GM12878 (cell line): Measurements from ENCODE around the gene ANO4.

Experiments used
- CHD1 ChIP-seq: IDR thresholded peaks from 2 replicates; pipeline ENCODE4 v1.6.1; 2012; ENCODE audit warnings: low read depth, low read length, improper control_type of control experiment
- CREB1 ChIP-seq: IDR thresholded peaks from 2 replicates; pipeline ENCODE4 v1.6.1; 2012; ENCODE audit warnings: low read depth, mild to moderate bottlenecking, inconsistent platforms
- EZH2 ChIP-seq: IDR thresholded peaks from 2 replicates; pipeline ENCODE4 v1.6.1; 2012; ENCODE audit warnings: low read depth, mild to moderate bottlenecking, control low read depth, inconsistent platforms, low read length, borderline replicate concordance; ENCODE audit not compliant: control insufficient read depth
- IRF3 ChIP-seq: fragments of 450-650 bp; IDR thresholded peaks from 2 replicates; pipeline ENCODE4 v1.6.1; 2014; ENCODE audit warnings: mild to moderate bottlenecking
- KDM1A ChIP-seq: fragments of 200-600 bp; sonication (generic); IDR thresholded peaks from 2 replicates; pipeline ENCODE4 v1.6.1; 2016; ENCODE audit warnings: borderline replicate concordance
- MEF2A ChIP-seq: IDR thresholded peaks from 2 replicates; pipeline ENCODE4 v1.6.1; 2011; ENCODE audit warnings: low read depth, mild to moderate bottlenecking, low read length, moderate library complexity; ENCODE audit not compliant: insufficient read depth
- NR2C2 ChIP-seq: IDR thresholded peaks from 2 replicates; pipeline ENCODE4 v1.6.1; 2011; ENCODE audit warnings: borderline replicate concordance, low read depth; ENCODE audit not compliant: control insufficient read depth, insufficient read length
- NRF1 ChIP-seq: conservative IDR thresholded peaks from 2 replicates; pipeline ENCODE4 v1.6.1; 2011; ENCODE audit warnings: mild to moderate bottlenecking, low read depth, low read length, improper control_type of control experiment
- SRF ChIP-seq, 2 experiments: IDR thresholded peaks; 2 replicates each; pipeline ENCODE4 v1.6.1; 2011; ENCODE audit warnings: low read depth in 2 of 2, low read length in 2 of 2, mild to moderate bottlenecking in 1 of 2, moderate library complexity in 1 of 2
- USF1 ChIP-seq: IDR thresholded peaks from 2 replicates; pipeline ENCODE4 v1.6.1; 2011; ENCODE audit warnings: borderline replicate concordance, low read depth, mild to moderate bottlenecking, moderate library complexity, mixed read lengths, low read length; ENCODE audit not compliant: insufficient read depth; ENCODE audit errors: extremely low read length
- TF ChIP-seq, protein P1 (sequence below), 3 experiments: IDR thresholded peaks in 2 of 3; conservative IDR thresholded peaks in 1 of 3; 2 replicates each; pipeline ENCODE4 v1.5.1; 2011; ENCODE audit warnings: low read depth in 3 of 3, low read length in 3 of 3, mild to moderate bottlenecking in 3 of 3, control low read depth in 2 of 3, moderate library complexity in 2 of 3, inconsistent platforms in 1 of 3, mixed read lengths in 1 of 3; ENCODE audit not compliant: control insufficient read depth in 2 of 3, insufficient read depth in 1 of 3; ENCODE audit errors: extremely low read depth in 1 of 3

- TF ChIP-seq SRF (IDR thresholded peaks at IDR 0.05; ENCODE audit: low read depth in 2 of 2, low read length in 2 of 2) (no peak), CHD1 (no peak), MEF2A (no peak), CREB1 (no peak), KDM1A (no peak), NR2C2 (no peak), USF1 (no peak), EZH2 (no peak), IRF3 (no peak), NRF1 (no peak)
- TF ChIP-seq, protein P1, sequence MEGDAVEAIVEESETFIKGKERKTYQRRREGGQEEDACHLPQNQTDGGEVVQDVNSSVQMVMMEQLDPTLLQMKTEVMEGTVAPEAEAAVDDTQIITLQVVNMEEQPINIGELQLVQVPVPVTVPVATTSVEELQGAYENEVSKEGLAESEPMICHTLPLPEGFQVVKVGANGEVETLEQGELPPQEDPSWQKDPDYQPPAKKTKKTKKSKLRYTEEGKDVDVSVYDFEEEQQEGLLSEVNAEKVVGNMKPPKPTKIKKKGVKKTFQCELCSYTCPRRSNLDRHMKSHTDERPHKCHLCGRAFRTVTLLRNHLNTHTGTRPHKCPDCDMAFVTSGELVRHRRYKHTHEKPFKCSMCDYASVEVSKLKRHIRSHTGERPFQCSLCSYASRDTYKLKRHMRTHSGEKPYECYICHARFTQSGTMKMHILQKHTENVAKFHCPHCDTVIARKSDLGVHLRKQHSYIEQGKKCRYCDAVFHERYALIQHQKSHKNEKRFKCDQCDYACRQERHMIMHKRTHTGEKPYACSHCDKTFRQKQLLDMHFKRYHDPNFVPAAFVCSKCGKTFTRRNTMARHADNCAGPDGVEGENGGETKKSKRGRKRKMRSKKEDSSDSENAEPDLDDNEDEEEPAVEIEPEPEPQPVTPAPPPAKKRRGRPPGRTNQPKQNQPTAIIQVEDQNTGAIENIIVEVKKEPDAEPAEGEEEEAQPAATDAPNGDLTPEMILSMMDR (IDR thresholded peaks at IDR 0.05 in 2 of 3, conservative IDR thresholded peaks at IDR 0.05 in 1 of 3; ENCODE audit: control insufficient read depth in 2 of 3, extremely low read depth in 1 of 3, insufficient read depth in 1 of 3, low read depth in 3 of 3, low read length in 3 of 3), result no peak
These were observed 271.9 kb downstream of the ANO4 start for GRCh38 chr12:101066489-101066888.
